NCI-H524 treated with DMSO at 0.1 percent for 48 hours (cell line): ENCODE results near the gene CCDC120.

Experiments
- DNase-seq: peaks from one replicate; lab custom pipeline; 2025; lab: John Stamatoyannopoulos, UW

CCDC120 gene

DNA sequence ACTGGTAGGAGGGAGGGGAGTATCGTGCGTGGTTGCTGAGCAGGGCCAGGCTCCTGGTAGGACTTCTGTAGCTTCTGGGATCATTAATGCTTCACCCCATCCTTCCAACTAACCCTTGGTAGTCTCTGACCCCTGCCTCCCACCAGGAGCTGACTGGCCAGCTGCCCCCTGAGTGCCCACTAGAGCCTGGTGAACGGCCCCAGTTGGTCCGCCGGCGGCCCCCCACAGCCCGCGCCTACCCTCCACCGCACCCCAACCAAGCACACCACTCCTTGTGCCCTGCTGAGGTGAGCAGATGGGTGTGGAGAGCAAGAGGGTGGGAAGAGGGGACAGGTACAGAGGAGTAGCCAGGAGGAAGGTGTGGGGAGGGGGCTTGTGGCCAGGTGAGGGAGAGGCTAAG, 4.9 kb downstream of the CCDC120 start:
- no peak for DNase-seq

DNA sequence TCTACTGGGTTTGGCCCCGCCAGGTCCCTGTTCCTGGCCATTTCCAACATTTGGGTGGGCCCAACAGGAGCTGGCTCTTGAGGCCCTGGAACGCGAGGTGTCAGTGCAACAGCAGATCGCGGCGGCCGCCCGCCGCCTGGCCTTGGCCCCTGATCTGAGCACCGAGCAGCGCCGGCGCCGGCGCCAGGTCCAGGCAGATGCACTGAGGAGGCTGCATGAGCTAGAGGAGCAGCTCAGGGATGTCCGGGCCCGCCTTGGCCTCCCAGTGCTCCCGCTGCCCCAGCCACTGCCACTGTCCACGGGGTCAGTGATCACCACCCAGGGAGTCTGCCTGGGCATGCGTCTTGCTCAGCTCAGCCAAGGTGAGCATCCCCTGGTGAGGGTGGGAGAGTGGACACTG, 5.5 kb downstream of the CCDC120 start:
- no peak for DNase-seq

DNA sequence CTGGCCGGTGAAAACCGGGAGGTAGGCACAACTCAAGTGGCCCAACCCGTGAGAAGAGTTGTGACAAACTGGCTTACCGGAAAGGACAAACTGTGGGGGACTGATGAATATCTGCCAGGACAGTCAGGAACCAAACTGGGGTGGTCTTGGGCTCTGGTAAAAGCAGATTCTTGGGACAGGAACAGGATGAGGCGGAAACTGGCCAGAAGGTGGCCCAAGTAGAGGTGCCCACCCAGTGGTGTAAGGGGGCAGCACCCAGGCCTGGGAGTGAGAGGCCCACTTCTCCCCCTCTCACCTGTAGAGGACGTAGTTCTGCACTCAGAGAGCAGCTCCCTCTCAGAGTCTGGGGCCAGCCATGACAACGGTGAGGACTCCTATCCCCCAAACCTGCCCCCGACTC, 5.9 kb downstream of the CCDC120 start:
- no peak for DNase-seq

DNA sequence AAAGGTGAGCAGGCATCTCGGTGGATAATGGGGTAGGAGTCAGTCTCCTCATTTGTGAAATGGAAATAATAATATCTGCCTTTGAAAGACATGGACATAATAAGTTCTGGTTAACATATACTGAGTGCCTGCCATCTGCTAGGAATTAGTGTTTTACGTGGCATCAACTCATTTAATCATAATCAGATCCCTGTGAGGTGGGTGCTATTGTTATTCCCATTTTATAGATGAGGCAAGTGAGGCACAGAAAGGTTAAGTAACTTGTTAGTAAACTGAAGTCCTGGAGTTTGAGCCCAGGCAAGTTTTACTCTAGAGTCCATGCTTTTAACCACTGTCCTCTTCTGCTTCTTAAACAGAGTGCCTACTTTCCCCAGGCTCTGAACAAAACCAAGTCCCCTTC, 7.5 kb downstream of the CCDC120 start:
- DNase-seq: no peak

DNA sequence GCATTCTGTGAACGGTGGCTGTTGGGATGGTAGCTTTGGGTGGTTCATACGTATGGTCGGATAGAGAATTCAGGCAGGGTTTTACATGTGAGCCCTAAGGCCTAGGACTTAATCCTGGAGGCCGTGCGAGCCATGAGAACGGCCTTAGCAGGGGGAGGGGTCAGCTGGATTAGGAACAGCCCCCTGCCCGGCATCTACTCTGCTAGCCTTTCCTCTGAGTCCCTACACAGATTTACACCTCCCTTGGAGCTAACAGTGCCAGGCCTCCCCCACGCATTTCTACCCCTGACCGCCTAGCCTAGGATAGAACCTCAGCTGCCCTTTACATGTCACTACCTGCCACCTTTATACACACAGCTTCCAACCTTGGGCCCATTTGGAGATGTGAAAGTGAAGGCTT, 7.9 kb downstream of the CCDC120 start:
- DNase-seq: no peak

DNA sequence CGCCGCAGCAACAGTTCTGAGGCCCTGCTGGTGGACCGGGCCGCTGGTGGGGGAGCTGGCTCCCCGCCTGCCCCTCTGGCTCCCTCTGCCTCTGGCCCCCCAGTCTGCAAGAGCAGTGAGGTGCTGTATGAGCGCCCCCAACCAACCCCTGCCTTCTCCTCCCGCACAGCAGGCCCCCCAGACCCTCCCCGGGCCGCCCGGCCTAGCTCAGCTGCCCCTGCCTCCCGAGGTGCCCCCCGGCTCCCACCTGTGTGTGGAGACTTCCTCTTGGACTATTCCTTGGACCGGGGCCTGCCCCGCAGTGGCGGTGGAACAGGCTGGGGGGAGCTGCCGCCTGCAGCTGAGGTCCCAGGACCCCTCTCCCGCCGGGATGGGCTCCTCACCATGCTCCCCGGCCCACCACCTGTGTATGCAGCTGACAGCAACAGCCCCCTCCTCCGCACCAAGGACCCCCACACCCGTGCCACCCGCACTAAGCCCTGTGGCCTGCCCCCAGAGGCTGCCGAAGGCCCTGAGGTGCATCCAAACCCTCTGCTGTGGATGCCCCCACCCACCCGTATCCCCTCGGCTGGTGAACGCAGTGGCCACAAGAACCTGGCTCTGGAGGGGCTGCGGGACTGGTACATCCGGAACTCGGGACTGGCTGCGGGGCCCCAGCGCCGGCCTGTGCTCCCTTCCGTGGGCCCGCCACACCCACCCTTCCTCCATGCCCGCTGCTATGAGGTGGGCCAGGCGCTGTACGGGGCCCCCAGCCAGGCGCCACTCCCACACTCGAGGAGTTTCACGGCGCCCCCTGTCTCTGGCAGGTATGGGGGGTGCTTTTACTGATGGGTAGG, 8.7 kb downstream of the CCDC120 start:
- no peak for DNase-seq

DNA sequence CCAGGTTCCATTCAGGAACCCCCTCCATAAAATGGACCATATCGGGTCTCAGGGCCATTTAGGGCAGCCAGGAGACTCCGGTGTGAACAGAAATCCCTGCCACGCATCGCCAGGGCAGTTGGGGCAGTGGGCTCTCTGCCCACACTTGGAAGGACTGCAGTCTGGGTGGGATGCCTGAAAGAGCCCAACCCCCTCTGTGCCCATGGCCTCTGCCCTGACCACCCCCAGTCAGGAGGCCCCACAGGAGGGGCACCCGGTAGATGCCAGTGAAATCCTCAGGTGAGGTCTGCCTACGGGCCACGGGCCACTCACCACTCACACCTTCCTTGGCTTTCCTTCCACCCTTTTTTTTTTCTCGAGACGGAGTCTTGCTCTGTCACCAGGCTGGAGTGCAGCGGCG, 10.2 kb downstream of the CCDC120 start:
- DNase-seq: no peak

DNA sequence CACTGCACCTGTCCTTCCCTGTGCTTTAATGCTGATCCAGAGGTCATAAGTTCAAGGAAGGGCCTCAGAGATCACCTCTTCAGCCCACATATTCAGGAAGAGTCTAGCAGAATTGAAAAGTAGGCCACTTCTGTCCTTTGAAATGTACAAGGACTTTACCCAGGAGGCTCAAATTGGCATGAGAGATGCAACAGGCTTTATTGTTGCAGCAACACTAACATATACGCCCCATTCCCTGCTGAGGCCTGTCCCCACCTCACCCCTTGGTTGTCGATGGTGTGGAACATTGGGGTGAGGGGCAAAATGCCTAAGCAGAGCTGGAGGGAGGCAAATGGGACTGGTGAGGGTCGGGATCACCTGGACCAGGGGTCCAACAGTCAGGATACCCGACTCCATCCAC, 12.2 kb downstream of the CCDC120 start:
- no peak for DNase-seq

DNA sequence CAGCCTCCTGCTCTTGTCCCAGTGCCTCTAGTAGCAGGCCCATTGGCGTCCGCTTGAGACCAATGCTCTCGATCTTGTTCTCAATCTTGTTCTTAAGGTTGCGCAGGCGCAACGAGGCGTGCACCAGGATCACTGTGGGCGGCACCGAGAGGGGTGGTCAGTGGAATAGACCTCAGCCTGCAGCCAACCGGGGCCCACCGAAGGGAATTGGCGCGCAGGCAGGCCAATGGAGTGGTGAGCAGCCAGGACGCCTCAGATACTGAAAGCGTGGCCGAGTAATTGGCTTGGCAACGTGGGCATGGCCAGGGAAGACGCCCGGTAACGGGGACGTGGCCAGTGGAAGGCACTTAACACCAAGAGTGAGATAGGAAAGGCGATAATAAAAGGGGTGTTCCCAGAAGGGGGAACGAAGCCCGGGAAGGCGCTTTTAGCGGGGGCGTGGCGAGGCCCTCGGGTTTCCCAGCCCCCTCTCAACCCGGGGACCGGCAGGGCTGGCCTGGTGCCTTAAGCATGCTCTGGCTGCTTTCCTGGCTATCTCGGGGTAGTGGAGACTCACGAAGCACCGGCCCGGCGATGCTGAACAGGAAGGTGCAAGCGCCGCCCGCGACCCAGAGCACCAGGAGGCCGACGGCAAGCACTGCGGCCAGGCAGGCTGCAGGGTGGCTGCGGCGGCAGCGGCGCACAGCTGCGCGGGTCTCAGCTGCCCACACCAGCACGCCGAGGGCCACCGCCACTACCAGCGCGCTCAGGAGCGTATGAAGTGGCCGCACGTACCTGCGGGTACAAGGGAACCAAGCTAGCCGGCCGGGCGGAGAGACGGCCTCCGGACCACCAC, 13.3 kb downstream of the CCDC120 start:
- DNase-seq: no peak

DNA sequence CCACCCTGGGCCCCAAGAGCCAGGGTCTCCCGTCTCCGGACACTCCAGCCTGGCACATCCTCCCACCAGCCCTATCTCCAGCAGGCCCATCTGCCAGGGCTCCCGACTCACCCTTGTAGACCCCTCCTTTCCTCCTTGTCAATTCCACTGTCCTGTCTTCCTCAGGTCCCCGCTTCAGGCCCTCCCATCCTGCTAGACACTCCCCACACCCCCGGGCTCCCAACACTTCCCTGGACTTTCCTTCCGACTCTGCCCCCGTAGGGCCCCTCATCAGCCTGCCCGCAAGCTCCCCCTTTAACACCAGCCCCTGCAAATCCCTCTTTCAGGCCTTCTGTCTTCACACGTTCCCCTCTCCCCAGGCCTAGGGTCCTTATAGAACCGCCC, 13.9 kb downstream of the CCDC120 start:
- no peak for DNase-seq

DNA sequence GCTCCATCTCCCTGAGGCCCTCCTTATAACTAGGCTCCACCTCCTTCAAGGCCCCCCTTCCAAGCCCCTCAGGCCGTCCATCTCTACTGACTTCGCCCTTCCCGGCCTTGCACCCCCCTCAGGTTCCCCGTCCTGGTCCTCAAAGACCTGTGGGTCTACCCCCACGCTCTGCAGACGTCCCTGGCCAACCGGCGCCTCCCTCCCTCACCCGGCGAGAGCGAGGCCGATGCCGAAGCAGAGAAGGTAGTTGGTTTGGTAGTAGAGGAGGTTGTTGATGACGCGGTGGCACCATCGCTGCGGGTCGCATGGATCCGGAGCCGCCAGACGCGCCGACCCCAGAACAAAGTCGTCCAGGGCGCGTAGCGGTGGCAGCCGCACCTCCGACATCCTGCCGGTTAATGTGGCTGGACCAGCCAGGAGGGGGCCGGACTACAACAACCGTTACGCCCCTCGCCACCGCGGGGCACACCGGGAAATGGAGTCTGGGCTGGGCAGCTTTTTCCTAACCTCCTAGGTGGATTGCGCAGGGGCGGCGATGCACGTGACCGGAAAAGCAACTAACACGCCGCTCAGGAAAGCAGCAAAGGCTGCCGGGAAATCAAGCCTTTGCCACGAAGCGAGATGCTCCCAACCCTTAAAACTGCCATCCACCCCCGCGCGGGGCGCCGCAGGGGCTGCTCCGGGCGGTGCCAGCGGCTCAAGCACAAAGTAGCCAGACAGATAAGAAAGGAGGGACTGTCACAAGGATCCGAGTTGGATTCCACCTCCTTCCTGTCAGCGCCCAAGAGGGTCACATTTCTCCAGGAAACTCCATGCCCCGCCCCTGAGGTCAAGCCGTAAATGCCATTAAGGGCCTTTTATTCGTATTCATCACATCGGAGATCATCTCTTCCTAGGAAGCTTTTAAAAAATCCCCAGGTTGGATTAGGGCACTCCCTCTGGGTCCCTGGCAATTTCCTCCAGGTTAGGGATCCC, 15.1 kb downstream of the CCDC120 start, which contains the start of gene PRAF2:
Gene PRAF2, minus strand, starts transcription at position 402 of the 975 bp plus-strand sequence. Its CDS starts 15 bp downstream, at position 387.
- DNase-seq: peak; percentile 52

DNA sequence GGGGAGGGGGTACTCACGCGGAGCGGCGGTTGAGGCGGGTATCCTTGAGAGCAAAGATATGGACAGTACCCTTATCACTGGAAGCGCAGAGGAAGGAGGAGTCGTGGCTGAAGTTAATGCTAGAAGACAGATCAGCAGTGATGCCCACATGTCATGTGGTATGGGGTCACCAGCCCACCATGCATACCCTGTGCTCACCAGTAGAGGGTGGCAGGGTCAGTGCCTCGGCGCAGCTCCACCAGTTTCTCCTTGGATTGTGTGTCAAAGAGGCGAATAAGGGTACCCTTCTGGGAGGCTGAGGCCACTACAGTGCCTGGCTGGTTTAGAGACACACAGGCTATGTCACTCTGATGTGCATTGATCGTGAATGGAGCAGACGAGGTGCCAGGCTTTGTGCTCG, 16.5 kb downstream of the CCDC120 start:
- no peak for DNase-seq

DNA sequence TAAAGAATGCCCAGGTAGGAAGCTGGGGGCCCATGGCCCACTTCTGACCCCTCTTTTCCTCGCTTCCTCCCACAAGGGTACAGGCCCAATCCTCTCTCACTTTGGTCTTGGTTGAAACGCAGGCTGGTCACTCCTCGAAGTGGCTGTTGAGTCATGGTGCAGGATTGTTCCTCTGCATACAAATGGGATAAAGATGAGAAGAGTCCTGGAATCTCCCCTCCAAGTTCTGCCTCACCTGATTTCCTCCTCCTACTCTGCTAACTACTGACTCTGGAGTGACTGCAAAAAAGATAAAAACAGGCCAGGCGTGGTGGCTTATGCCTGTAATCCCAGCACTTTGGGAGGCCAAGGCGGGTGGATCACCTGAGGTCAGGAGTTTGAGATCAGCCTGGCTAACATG, 19.1 kb downstream of the CCDC120 start:
- DNase-seq: no peak

DNA sequence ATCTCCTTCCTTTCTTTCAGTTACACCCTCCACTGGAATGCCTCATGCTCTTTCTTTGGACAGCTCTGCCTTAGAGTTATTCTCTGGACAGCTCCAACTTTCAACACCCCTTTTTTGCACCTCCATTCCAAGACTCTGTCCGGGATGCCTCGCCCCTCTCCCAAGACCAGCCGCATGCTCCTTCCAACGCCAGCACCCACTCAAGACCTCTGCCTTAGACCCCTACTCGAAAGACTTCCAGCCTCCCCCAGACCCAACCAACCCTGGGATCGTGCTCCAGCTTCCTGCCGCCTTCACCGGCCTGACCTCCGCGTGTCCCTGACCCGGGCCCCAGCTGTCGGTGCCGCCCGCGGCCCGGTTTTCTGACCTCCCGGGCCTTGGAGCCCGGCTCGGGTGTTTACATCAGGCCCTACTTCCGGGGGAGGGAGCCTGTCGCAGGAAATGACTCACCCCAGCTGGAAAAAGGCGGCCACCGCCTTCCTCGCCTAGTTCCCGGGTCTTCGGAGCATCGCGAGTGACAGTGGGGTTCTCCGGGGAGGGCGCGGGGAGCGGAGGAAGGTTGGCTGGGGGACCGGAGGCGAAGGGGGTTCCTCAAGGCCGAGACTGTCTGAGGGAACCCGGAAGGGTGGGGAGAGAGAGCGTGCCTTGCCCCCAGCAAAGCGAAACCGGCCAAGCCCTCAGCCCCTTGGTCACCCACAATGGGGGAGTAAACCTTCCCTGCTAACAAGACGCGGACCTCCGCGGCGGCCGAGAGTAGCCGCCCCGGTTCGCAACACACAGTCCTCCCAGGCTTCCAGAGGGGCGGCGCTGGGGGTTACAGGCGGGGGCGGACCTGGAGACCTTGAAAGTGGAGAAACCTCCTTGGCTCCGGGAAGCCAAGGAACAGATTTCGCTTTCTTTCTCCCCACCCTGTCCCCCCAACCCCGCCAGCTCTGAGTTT, 21.0 kb downstream of the CCDC120 start, which contains the start of gene WDR45:
Gene WDR45, minus strand, starts transcription at position 399 of the 940 bp plus-strand sequence. CDS start 1,792 bp downstream, outside the sequence.
- no peak for DNase-seq

DNA sequence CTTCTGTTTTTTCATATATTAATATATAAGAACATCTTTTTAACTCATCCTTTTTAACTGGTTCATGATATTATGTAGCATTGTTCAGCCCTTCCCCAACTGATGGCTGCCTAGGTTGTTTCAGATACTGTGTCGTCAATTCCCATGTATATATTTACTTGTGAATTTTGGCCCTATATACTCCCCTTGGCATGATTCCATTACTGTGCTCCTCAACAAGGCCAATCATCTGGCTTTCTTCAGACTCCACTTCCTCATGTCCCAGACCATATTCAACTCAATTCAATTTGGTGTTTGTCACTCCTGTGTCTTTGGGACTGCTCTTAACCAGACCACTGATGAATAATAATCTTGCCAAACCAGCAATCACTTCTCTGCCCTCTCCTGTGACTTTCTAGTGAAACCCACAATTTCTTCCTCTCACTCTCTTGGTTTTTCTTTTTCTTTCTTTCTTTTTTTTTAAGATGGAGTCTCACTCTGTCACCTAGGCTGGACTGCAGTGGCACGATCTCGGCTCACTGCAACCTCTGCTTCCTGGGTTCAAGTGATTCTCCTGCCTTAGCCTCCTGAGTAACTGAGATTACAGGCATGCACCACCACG, 23.6 kb downstream of the CCDC120 start:
- no peak for DNase-seq

DNA sequence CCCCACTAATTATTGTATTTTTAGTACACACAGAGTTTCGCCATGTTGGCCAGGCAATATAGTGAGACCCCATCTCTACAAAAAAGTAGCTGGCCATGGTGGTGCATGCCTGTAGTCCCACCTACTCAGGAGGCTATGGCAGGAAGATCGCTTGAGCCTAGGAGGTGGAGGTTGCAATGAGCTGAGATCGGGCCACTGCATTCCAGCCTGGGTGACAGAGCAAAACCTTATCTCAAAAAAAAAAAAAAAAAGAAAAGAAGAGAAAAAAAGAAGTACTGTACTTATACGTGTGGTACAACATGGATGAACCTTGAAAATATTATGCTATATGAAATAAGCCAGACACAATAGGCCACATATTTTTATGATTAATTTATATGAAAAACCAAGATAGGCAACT, 30.8 kb downstream of the CCDC120 start:
- DNase-seq: no peak

DNA sequence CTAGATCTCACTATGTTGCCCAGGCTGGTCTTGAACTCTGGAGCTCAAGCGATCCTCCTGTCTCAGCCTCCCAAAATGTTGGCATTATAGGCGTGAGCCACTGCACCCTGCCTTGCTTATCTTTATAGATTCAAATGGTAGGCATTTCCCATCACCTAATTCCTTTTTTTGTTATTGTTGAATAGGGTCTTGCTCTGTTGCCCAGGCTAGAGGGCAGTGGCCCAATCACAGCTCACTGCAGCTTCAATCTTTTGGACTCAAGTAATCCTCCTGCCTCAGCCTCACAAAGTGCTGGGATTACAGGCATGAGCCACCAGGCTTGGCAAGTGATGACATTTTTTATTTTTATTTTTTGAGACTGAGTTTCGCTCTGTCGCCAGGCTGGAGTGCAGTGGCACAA, 37.6 kb downstream of the CCDC120 start:
- no peak for DNase-seq

DNA sequence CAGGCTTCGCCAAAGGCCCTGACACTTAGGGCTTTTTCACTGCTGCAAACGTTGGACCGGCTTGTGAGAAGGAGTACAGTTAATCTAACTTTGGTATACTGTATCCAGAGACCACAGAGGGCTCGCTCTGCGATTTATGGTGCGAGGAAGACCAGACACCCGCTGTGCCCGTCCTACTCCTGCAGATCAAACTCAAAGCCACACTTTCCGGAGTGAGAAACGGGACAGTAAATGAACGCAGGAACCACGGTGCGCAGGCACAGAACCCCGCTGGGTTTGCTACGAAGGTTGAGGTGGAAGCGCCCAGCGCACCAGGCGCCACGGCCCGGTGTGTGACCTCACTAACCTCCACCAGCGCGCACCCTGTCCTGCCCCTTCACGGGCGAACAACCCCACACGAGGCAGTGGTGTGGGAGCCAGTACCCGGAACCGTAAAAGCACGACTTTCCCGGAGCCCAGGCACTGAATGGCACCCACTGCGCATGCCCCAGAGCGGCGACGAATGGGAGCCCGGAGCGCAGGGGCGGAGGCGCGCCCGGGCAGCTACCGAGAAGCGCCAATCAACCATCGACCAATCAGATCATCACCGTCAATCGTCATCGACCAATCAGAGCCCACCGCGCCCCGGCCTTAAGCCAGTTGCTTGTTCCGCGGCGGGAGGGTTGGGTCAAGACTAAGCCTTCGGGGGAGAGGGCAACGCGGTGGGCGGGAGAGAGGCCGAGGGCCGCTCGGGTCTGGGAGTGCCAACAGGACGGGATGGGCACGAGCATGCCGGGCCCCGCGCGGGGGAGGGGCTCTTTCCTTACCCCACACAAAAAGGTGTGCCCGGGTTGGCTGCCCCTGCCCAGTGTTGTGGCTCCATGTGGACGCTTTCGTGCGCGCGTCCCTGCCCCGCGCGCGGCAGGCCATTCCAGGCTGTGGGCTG, 42.2 kb downstream of the CCDC120 start:
- DNase-seq: peak; percentile 77

DNA sequence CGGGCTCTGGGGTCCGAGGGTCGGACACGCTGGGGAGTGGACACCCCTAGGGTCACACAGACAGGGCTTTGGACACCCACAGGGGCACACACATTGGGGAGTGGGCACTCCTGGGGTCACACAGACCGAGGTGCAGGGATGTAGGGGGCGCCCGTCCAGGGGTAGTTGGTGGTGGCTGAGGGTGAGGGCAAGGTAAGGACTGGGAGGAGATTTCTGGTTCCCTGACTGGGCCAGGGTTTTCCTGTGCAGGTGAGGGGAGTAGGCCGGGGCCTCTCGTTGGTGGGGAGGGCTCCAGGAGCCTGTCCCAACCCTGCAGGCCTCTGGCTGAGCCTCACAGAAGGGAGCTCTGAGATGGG, 42.8 kb downstream of the CCDC120 start:
- no peak for DNase-seq
